ENCODE measurements around the gene SCCPDH. TPM values are rescaled to one million over a fixed set of nuclear protein-coding genes. Genes with fewer than 3 reads are reported as not detected.
A peak's percentile ranks its signal among the peaks of the same experiment; 100 is the strongest.

The SCCPDH gene
- total RNA-seq, 1 donor: 65.2 TPM

GRCh38 chr1:246784621-246785493, 60.6 kb downstream of the SCCPDH start:
- TF ChIP-seq CTCF (IDR thresholded peaks at IDR 0.05; ENCODE audit: insufficient read depth, low read depth, low read length): no peak
- peak overlapping the region; percentile 7 for H3K4me3 ChIP-seq (ENCODE audit: low read depth, low read length)
- DNase-seq (ENCODE audit: low read depth): peak; percentile 48

DNA sequence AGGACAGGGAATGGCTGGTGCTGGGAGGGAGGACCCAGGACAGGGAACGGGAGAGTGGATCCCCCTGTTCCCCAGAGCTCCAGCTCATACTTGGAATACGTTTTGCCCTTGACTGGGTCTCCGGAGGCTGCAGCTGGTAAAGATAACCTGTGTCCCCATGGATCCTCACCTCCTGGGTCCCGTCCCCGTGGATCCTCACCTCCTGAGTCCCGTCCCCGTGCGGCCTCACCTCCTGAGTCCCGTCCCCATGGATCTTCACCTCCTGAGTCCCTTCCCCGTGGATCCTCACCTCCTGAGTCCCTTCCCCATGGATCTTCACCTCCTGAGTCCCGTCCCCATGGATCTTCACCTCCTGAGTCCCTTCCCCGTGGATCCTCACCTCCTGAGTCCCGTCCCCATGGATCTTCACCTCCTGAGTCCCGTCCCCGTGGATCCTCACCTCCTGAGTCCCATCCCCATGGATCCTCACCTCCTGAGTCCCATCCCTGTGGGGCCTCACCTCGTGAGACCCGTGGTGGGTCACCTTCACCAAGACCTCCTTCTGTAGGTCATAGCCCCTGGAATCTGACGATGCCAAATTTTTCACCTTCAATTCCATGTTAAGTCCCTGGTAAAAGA, 61.4 kb downstream of the SCCPDH start:
- no peak for TF ChIP-seq CTCF (IDR thresholded peaks at IDR 0.05; ENCODE audit: insufficient read depth, low read depth, low read length)
- H3K4me3 ChIP-seq (ENCODE audit: low read depth, low read length): no peak overlapping the region
- DNase-seq (ENCODE audit: low read depth): no peak

DNA sequence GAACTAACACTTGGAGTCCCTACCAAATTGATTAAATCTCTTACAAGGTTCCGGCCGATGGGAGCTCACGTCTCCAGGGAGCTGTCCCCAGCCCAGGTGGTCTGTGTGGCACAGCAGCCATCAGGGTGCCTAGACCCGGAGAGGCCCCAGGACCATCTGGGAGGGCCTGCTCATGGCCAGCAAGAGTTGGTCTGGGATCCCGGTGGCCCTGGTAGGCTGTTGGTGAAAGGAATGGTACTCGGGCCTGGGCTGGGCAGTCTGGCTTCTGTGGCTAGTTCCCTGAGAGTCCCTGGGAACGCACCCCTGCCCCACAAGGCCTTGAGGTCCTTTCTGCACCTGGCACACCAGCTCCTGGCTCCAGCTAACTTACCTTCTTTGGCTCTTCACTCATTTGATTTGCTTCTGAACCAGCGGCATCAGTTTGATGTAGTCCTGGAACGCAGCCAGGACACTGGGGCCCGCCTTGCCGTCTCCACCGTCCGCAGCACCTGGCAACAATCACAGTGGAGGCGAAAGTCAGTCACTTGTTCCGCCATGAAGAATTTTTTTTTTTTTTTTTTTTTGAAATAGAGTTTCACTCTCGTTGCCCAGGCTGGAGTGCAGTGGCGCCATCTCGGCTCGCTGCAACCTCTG, 62.5 kb downstream of the SCCPDH start:
- TF ChIP-seq CTCF (IDR thresholded peaks at IDR 0.05; ENCODE audit: insufficient read depth, low read depth, low read length): no peak
- no peak overlapping the region for H3K4me3 ChIP-seq (ENCODE audit: low read depth, low read length)
- no peak for DNase-seq (ENCODE audit: low read depth)

DNA sequence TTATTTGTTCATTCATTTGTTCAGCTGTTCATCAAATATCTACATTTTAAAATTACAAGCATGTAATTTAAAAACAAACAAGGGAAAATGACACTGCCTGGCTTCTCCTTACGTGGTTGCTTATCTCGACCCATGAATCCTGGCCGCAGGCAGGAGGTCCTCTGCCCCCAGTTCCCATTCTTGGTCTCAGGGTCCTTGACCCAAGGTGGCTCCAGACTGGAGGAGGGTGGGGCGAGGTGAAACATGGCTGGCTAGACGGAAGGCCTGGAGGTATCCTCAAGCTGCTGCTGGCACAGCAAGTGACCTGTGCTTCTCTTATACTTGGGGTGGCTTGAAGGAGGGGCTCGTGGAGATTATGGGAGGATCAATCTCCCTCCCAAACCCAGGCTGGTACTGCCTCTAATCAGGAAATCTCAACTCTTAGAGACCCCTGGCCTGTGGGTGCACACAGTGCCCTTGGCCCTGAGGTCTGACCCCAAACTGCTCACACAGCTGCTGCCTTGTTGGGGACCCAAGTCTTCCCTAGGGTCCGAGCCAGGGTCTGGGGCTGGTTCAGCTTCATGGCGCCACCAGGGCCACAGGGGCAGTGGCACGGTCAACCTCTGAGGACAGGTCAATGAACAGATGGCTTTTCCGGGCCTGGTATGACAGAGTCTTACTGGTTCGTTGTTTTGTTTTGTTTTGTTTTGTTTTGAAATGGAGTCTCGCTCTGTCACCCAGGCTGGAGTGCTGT, 63.7 kb downstream of the SCCPDH start:
- no peak for TF ChIP-seq CTCF (IDR thresholded peaks at IDR 0.05; ENCODE audit: insufficient read depth, low read depth, low read length)
- DNase-seq (ENCODE audit: low read depth): no peak

DNA sequence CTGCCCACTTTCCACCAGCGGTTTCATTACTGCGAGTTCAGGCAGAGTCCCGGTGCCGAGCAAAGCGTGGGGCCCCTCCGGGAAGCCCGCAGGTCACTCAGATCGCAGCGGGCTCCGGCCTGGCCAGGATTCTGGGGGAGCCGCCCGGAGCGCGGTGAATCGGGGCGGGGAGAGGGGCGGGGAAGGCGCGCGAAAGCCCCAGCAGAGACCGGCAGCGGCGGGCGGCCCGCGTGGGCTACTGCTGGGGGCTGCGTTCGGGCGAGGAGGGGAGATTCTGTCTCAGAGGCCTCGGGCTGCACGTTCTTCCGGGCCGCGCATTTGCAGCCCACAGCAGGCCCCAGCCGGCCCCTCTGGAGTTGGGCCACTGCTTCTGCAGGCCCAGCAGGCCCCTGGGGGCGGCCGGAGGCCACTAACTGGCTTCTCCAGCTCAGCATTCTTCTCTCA, 64.7 kb downstream of the SCCPDH start:
- H3K4me3 ChIP-seq (ENCODE audit: low read depth, low read length): no peak overlapping the region
- peak; percentile 20 for DNase-seq (ENCODE audit: low read depth)
- no peak for TF ChIP-seq CTCF (IDR thresholded peaks at IDR 0.05; ENCODE audit: insufficient read depth, low read depth, low read length)

More for the DNA sequence above, 63.7 kb downstream of the SCCPDH start:
- no peak overlapping the region for H3K4me3 ChIP-seq (ENCODE audit: low read depth, low read length)
